GM12878 (cell line): Measurements from ENCODE around the gene KIRREL3.

Experiments
- CTCF ChIP-seq, 3 experiments: IDR thresholded peaks in 2 of 3; conservative IDR thresholded peaks in 1 of 3; 2 replicates each; pipeline ENCODE4 v1.5.1; 2011; ENCODE audit warnings: low read depth in 3 of 3, low read length in 3 of 3, mild to moderate bottlenecking in 3 of 3, control low read depth in 2 of 3, moderate library complexity in 2 of 3, inconsistent platforms in 1 of 3, mixed read lengths in 1 of 3; ENCODE audit not compliant: control insufficient read depth in 2 of 3, insufficient read depth in 1 of 3; ENCODE audit errors: extremely low read depth in 1 of 3
- SUZ12 ChIP-seq: fragments of 200-600 bp; sonication (generic); IDR thresholded peaks from one replicate; pipeline ENCODE4 v1.6.1; 2018; ENCODE audit warnings: antibody characterized with exemption, mild to moderate bottlenecking; ENCODE audit not compliant: unreplicated experiment

- no peak for TF ChIP-seq CTCF (IDR thresholded peaks at IDR 0.05 in 2 of 3, conservative IDR thresholded peaks at IDR 0.05 in 1 of 3; ENCODE audit: control insufficient read depth in 2 of 3, extremely low read depth in 1 of 3, insufficient read depth in 1 of 3, low read depth in 3 of 3, low read length in 3 of 3)
- TF ChIP-seq SUZ12, result no peak
Observed at GRCh38 chr11:126438691-126439090, 561.9 kb downstream of the KIRREL3 start.
